CD8-positive, alpha-beta memory T cell (primary cell): ENCODE results near the gene BOC. TPM values are rescaled to one million over a fixed set of nuclear protein-coding genes. Genes with fewer than 3 reads are reported as not detected.

Experiments
- CTCF ChIA-PET: fragments of 350-600 bp; sonication (Branson Sonifier 250); formaldehyde crosslinking; loops from one replicate; lab custom pipeline; 2021; ENCODE audit warnings: antibody characterized with exemption; lab: Charles Lee
- POLR2A ChIA-PET: fragments of 350-600 bp; sonication (Branson Sonifier 250); formaldehyde crosslinking; loops from one replicate; lab custom pipeline; 2021; ENCODE audit warnings: antibody characterized with exemption; lab: Charles Lee
- DNase-seq, 5 donors: peaks; one replicate each; pipeline versions ENCODE4 v3.0.0 to v3.0.0-alpha.2; 2020 to 2022; ENCODE audit warnings: mixed read lengths in 1 of 5
- H3K27ac ChIP-seq: one replicate; pipeline ENCODE4 v1.7.0; 2013; ENCODE audit warnings: low read depth, mild to moderate bottlenecking, low read length, moderate library complexity
- H3K27me3 ChIP-seq: 2 replicates; pipeline ENCODE4 v1.7.0; 2013; ENCODE audit warnings: low read length, mild to moderate bottlenecking; ENCODE audit not compliant: insufficient read depth, poor library complexity, severe bottlenecking
- H3K36me3 ChIP-seq: 2 replicates; pipeline ENCODE4 v1.7.0; 2013; ENCODE audit warnings: mild to moderate bottlenecking, low read length, moderate library complexity; ENCODE audit not compliant: insufficient read depth
- H3K4me1 ChIP-seq: 2 replicates; pipeline ENCODE4 v1.7.0; 2013; ENCODE audit warnings: mild to moderate bottlenecking, low read length, moderate library complexity; ENCODE audit not compliant: insufficient read depth
- H3K4me3 ChIP-seq: 2 replicates; pipeline ENCODE4 v1.7.0; 2013; ENCODE audit warnings: mild to moderate bottlenecking, low read length
- H3K9me3 ChIP-seq: 2 replicates; pipeline ENCODE4 v1.7.0; 2013; ENCODE audit warnings: mild to moderate bottlenecking, low read length
- H3K27ac Mint-ChIP-seq, 8 donors: one replicate each; pipeline ENCODE4 v1.8.0; 2020 to 2021; ENCODE audit warnings: mixed read lengths in 8 of 8, mild to moderate bottlenecking in 6 of 8, inconsistent platforms in 3 of 8, moderate library complexity in 3 of 8
- H3K27me3 Mint-ChIP-seq, 2 donors: one replicate each; pipeline ENCODE4 v1.8.0; 2020 to 2021; ENCODE audit warnings: mixed read lengths in 2 of 2, mild to moderate bottlenecking in 1 of 2, moderate library complexity in 1 of 2
- H3K36me3 Mint-ChIP-seq, 3 donors: one replicate each; pipeline ENCODE4 v1.8.0; 2020 to 2021; ENCODE audit warnings: mixed read lengths in 3 of 3, inconsistent platforms in 1 of 3, mild to moderate bottlenecking in 1 of 3
- H3K4me1 Mint-ChIP-seq, 3 donors: one replicate each; pipeline ENCODE4 v1.8.0; 2020 to 2021; ENCODE audit warnings: mixed read lengths in 3 of 3, inconsistent platforms in 1 of 3, mild to moderate bottlenecking in 1 of 3
- H3K4me3 Mint-ChIP-seq, 7 donors: one replicate each; pipeline ENCODE4 v1.8.0; 2020 to 2021; ENCODE audit warnings: mixed read lengths in 7 of 7, mild to moderate bottlenecking in 6 of 7, moderate library complexity in 4 of 7, inconsistent platforms in 2 of 7
- H3K9me3 Mint-ChIP-seq, 5 donors: one replicate each; pipeline ENCODE4 v1.8.0; 2020 to 2022; ENCODE audit warnings: mixed read lengths in 5 of 5, mild to moderate bottlenecking in 3 of 5, moderate library complexity in 2 of 5, inconsistent platforms in 1 of 5
- polyA plus RNA-seq: library from polyadenylated mRNA; unstranded; fragments of 300-500 nt; fragmentation: Illumina TruSeq; gene quantifications from one replicate; pipeline ENCODE4 v1.2.3, GENCODE V29; 2021
- total RNA-seq, 2 experiments: library from RNA; stranded (reverse); gene quantifications; one replicate each; pipeline ENCODE4 v1.2.3, GENCODE V29; 2021

Gene BOC
- total and polyA plus RNA-seq, 3 experiments from 2014 or later, result not detected

- ChIA-PET POLR2A (no interaction called here), CTCF (interaction anchor here (3.2 kb wide), 1 partner anchor 8 kb away, joined by 12 read pairs; no protein-coding TSS in a partner anchor)
- Mint-ChIP-seq H3K27ac (peak overlapping the region in 1 of 8 donors; percentile 61), H3K27me3 (no peaks in the 10 kb centered on the region), H3K4me3 (no peak overlapping the region), H3K4me1 (no peaks in the 10 kb centered on the region), H3K9me3 (no peaks in the 10 kb centered on the region), H3K36me3 (peaks cover 5 to 27% (median 18%) of the 10 kb centered on the region in 3 donors)
- H3K9me3 ChIP-seq, result no peaks in the 10 kb centered on the region
- H3K4me1 ChIP-seq, result no peaks in the 10 kb centered on the region
- H3K27ac ChIP-seq, result no peak overlapping the region
- no peaks in the 10 kb centered on the region for H3K27me3 ChIP-seq
- no peaks in the 10 kb centered on the region for H3K36me3 ChIP-seq
- no peak overlapping the region for H3K4me3 ChIP-seq
- no peak for DNase-seq
Observed at GRCh38 chr3:113297287-113297686, 85.9 kb downstream of the BOC start.

- POLR2A ChIA-PET, result no interaction called here
- H3K27me3 Mint-ChIP-seq, result no peaks in the 10 kb centered on the region
- peaks cover 5 to 27% (median 19%) of the 10 kb centered on the region in 3 donors for H3K36me3 Mint-ChIP-seq
- Histone ChIP-seq H3K4me3 (no peak overlapping the region), H3K9me3 (no peaks in the 10 kb centered on the region), H3K27ac (no peak overlapping the region), H3K4me1 (no peaks in the 10 kb centered on the region), H3K36me3 (no peaks in the 10 kb centered on the region), H3K27me3 (no peaks in the 10 kb centered on the region)
- H3K9me3 Mint-ChIP-seq, result no peaks in the 10 kb centered on the region
- DNase-seq, result no peak
- CTCF ChIA-PET, result interaction anchor here (3.2 kb wide), 1 partner anchor 9 kb away, joined by 12 read pairs; no protein-coding TSS in a partner anchor
- no peak overlapping the region for H3K27ac Mint-ChIP-seq
- no peak overlapping the region for H3K4me3 Mint-ChIP-seq
- H3K4me1 Mint-ChIP-seq, result no peaks in the 10 kb centered on the region
Observed at GRCh38 chr3:113297841-113298240, 86.5 kb downstream of the BOC start.

GRCh38 chr3:113300596-113300995, 89.2 kb downstream of the BOC start:
- CTCF ChIA-PET, result no interaction called here
- Histone ChIP-seq H3K27me3 (no peaks in the 10 kb centered on the region), H3K36me3 (no peaks in the 10 kb centered on the region), H3K27ac (no peak overlapping the region), H3K4me3 (no peak overlapping the region), H3K9me3 (no peaks in the 10 kb centered on the region), H3K4me1 (no peaks in the 10 kb centered on the region)
- H3K27ac Mint-ChIP-seq, result no peak overlapping the region
- no peaks in the 10 kb centered on the region for H3K27me3 Mint-ChIP-seq
- no peak for DNase-seq
- H3K4me1 Mint-ChIP-seq, result no peaks in the 10 kb centered on the region
- H3K36me3 Mint-ChIP-seq, result peaks cover 8 to 27% (median 24%) of the 10 kb centered on the region in 3 donors
- no peak overlapping the region for H3K4me3 Mint-ChIP-seq
- H3K9me3 Mint-ChIP-seq, result no peaks in the 10 kb centered on the region
- POLR2A ChIA-PET, result no interaction called here

- Mint-ChIP-seq H3K36me3 (peaks cover 3 to 25% (median 3%) of the 10 kb centered on the region in 3 donors), H3K4me3 (no peak overlapping the region), H3K9me3 (no peaks in the 10 kb centered on the region), H3K27me3 (peaks cover 0 to 2% of the 10 kb centered on the region in 2 donors), H3K4me1 (no peaks in the 10 kb centered on the region), H3K27ac (peak overlapping the region in 1 of 8 donors; percentile 0)
- Histone ChIP-seq H3K27me3 (no peaks in the 10 kb centered on the region), H3K4me3 (no peak overlapping the region), H3K9me3 (no peaks in the 10 kb centered on the region), H3K36me3 (no peaks in the 10 kb centered on the region), H3K4me1 (no peaks in the 10 kb centered on the region), H3K27ac (no peak overlapping the region)
- DNase-seq, result no peak
- POLR2A ChIA-PET, result no interaction called here
- CTCF ChIA-PET, result no interaction called here
Observed at GRCh38 chr3:113304102-113304501, 92.7 kb downstream of the BOC start.

GRCh38 chr3:113304856-113305540, 93.6 kb downstream of the BOC start:
- Mint-ChIP-seq H3K4me1 (no peaks in the 10 kb centered on the region), H3K27ac (peak overlapping the region in 1 of 8 donors; percentile 10), H3K9me3 (no peaks in the 10 kb centered on the region), H3K4me3 (no peak overlapping the region), H3K27me3 (peaks cover 0 to 2% of the 10 kb centered on the region in 2 donors), H3K36me3 (peaks cover under 1 to 22% (median 3%) of the 10 kb centered on the region in 3 donors)
- no peaks in the 10 kb centered on the region for H3K36me3 ChIP-seq
- no peak overlapping the region for H3K4me3 ChIP-seq
- no peak overlapping the region for H3K27ac ChIP-seq
- no peaks in the 10 kb centered on the region for H3K9me3 ChIP-seq
- no peak for DNase-seq
- POLR2A ChIA-PET, result no interaction called here
- H3K27me3 ChIP-seq, result no peaks in the 10 kb centered on the region
- CTCF ChIA-PET, result no interaction called here
- H3K4me1 ChIP-seq, result no peaks in the 10 kb centered on the region

- Histone ChIP-seq H3K4me1 (no peaks in the 10 kb centered on the region), H3K4me3 (no peak overlapping the region), H3K9me3 (no peaks in the 10 kb centered on the region), H3K27ac (no peak overlapping the region), H3K36me3 (no peaks in the 10 kb centered on the region), H3K27me3 (no peaks in the 10 kb centered on the region)
- Mint-ChIP-seq H3K4me3 (no peak overlapping the region), H3K27me3 (peaks cover 0 to 2% of the 10 kb centered on the region in 2 donors), H3K27ac (no peak overlapping the region), H3K4me1 (no peaks in the 10 kb centered on the region), H3K9me3 (peaks cover 19 to 21% (median 20%) of the 10 kb centered on the region in 5 donors), H3K36me3 (peaks cover 26 to 41% (median 40%) of the 10 kb centered on the region in 3 donors)
- CTCF ChIA-PET, result no interaction called here
- DNase-seq, result no peak
- POLR2A ChIA-PET, result no interaction called here
Observed at GRCh38 chr3:113310960-113311359, 99.6 kb downstream of the BOC start.

GRCh38 chr3:113312416-113312815, 101.1 kb downstream of the BOC start:
- no peak for DNase-seq
- H3K4me3 Mint-ChIP-seq, result no peak overlapping the region
- no peaks in the 10 kb centered on the region for H3K36me3 ChIP-seq
- no peaks in the 10 kb centered on the region for H3K9me3 ChIP-seq
- H3K27me3 ChIP-seq, result no peaks in the 10 kb centered on the region
- H3K4me1 ChIP-seq, result no peaks in the 10 kb centered on the region
- no peak overlapping the region for H3K27ac ChIP-seq
- no peaks in the 10 kb centered on the region for H3K4me1 Mint-ChIP-seq
- H3K27ac Mint-ChIP-seq, result no peak overlapping the region
- CTCF ChIA-PET, result no interaction called here
- H3K4me3 ChIP-seq, result no peak overlapping the region
- peaks cover 0 to under 1% of the 10 kb centered on the region in 2 donors for H3K27me3 Mint-ChIP-seq
- peaks cover 29 to 45% (median 42%) of the 10 kb centered on the region in 3 donors for H3K36me3 Mint-ChIP-seq
- POLR2A ChIA-PET, result no interaction called here
- peaks cover 19 to 24% (median 22%) of the 10 kb centered on the region in 5 donors for H3K9me3 Mint-ChIP-seq

GRCh38 chr3:113314923-113315322, 103.6 kb downstream of the BOC start:
- peaks cover 31 to 67% (median 55%) of the 10 kb centered on the region in 3 donors for H3K36me3 Mint-ChIP-seq
- POLR2A ChIA-PET, result no interaction called here
- H3K27me3 Mint-ChIP-seq, result no peaks in the 10 kb centered on the region

More at GRCh38 chr3:113314923-113315322, 103.6 kb downstream of the BOC start:
- CTCF ChIA-PET, result no interaction called here
- no peak for DNase-seq
- Histone ChIP-seq H3K27me3 (no peaks in the 10 kb centered on the region), H3K27ac (no peak overlapping the region), H3K36me3 (no peaks in the 10 kb centered on the region), H3K9me3 (no peaks in the 10 kb centered on the region), H3K4me1 (no peaks in the 10 kb centered on the region), H3K4me3 (no peak overlapping the region)
- H3K4me1 Mint-ChIP-seq, result no peaks in the 10 kb centered on the region
- H3K9me3 Mint-ChIP-seq, result peaks cover 19 to 24% (median 22%) of the 10 kb centered on the region in 5 donors
- H3K4me3 Mint-ChIP-seq, result no peak overlapping the region
- H3K27ac Mint-ChIP-seq, result no peak overlapping the region
